GM12891 (cell line): ENCODE measurements around the gene SPIRE1.

Experiments
- PAX5 ChIP-seq: IDR thresholded peaks from 2 replicates; pipeline ENCODE4 v1.6.1; 2011; ENCODE audit warnings: low read length, moderate library complexity, mild to moderate bottlenecking; ENCODE audit not compliant: insufficient read depth, severe bottlenecking
- POLR2A ChIP-seq: IDR thresholded peaks from 2 replicates; pipeline ENCODE4 v1.6.1; 2011; ENCODE audit warnings: low read depth, low read length, control low read depth
- POLR2AphosphoS5 ChIP-seq: IDR thresholded peaks from 2 replicates; pipeline ENCODE4 v1.6.1; 2011; ENCODE audit warnings: low read depth, low read length, control low read depth
- TAF1 ChIP-seq: IDR thresholded peaks from 2 replicates; pipeline ENCODE4 v1.6.1; 2011; ENCODE audit warnings: low read depth, low read length, control low read depth

GRCh38 chr18:12438257-12438656, 219.7 kb downstream of the SPIRE1 start:
- no peak for TF ChIP-seq POLR2A
- no peak for TF ChIP-seq POLR2AphosphoS5
- TF ChIP-seq TAF1: no peak
- TF ChIP-seq PAX5: no peak
